ENCODE measurements around the gene GP9.

- TF ChIP-seq CTCF (IDR thresholded peaks at IDR 0.05) (no peak), POLR2A (IDR thresholded peaks at IDR 0.05) (no peak)
Observed at GRCh38 chr3:129013491-129013891, 47.1 kb upstream of the GP9 start.
